Effector CD8-positive, alpha-beta T cell (primary cell): ENCODE results near the gene ZC3H8.
"Not testable (repeated sequence)": the region's sequence is repeated elsewhere in the genome, so short reads cannot be mapped to it uniquely, and the experiment has no call there.

Experiments used
- DNase-seq: peaks from one replicate; lab custom pipeline; 2025; lab: John Stamatoyannopoulos, UW
- total RNA-seq, 4 experiments: gene quantifications; one replicate each; lab custom pipeline; 2026; lab: John Stamatoyannopoulos, UW

ZC3H8 gene
- total RNA-seq = 38.3 to 51.8 (median 42.6) reads per million in 4 experiments

DNA sequence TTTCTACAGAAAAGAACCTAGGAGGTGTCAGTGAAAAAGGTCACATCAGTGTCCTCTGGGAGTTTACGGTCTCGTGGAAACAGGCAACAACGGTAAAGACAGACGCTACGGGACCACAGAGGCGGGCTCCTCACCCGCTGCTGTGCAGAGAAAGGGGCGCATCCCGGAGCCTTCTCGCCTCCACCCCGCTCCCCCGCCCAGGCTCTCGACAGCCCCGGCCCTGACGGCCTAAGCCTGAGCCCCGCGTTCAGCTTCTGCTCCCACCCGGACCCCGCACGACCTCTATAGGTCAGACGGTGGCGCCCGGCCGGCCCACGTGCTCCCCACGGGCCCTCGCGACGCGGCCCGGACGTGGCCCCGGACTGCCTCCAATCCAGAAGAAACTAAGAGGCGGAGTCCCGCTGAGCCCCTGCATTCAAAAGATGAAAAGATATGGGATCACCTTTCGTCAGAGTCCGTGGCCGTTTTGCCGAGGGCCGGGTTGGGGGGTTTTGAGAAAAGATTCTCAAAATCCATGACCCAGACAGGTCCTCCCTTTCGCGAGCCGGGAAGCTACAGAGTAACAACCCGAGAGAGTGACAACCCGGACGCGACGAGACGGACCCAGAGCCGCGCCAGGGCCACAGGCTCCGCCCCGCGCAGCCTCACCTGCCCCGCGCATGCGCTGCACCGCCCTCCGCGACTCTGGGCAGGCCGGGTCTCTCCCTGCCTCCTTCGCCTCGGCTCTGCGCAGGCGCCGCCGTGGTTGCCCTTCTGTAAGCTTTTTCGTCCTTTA, at the start of gene ZC3H8:
Gene ZC3H8, minus strand, starts transcription at position 577 of the 775 bp plus-strand sequence. Its CDS starts 61 bp downstream, at position 516.
- DNase-seq = peak; percentile 93

DNA sequence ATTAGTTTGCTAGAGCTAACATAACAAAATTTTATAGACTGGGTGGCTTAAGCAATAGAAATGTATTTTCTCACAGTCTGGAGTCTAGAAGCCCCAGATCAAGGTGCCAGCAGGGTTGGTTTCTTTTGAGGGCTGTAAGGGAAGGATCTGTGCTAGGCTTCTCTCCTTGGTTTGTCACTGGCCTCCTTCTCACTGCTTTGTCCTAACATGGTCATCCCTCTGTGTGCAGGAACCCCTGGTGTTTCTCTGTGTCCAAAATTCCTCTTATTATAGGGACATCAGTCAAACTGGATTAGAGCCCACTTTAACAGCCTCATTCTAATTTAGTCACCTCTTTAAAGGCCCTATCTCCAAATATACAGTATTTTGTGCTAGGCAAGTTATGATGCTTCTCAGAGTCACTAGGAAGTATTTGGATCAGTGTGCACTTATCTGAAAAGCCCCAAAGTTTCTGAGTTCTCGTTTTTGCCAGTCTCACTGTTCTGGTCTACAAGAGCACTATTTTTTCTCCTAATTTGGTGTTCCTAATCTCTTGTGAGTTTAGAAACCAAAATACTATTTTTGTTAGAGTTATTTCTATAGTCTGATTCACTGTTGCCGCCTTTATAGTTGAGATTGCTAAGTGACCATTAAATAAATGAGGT, 49.6 kb upstream of the ZC3H8 start:
- no peak for DNase-seq

DNA sequence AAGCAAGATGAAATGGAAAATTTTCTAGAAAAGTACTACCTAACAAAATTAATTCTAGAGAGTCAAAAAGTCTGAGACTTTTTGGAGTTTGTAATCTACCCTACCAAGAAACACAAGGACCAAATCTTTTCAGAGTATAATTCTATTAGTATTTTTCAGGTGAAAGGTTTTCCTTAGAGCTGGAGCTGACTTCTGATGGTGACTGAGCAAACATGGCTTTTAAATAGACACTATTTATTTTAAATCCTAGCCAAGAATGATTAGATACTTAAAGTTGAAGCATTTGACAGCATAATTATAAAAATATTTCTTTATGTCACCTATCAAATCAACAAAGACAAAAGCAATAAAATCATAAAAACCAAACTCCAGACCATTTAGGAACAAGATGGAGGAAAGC, 47.1 kb upstream of the ZC3H8 start:
- no peak for DNase-seq

DNA sequence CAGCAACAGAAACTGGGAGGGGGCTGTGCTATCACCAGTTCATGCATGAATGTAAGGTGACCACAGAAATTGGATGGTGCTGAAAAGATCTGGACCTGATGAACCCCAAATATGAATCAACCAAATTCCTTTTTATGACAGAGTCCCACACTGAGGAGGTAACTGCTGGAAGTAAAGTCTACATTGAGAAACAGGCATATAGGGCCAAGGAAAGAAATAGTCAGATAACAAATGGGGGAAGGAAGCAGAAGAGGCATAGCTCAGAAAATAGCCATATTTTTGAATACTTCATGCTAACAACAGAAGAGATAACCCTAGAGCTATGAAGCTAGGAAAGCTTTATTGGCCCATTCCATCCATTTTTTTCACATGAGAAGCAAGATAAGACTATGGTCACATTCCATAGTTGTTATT, 46.3 kb upstream of the ZC3H8 start:
- no peak for DNase-seq

DNA sequence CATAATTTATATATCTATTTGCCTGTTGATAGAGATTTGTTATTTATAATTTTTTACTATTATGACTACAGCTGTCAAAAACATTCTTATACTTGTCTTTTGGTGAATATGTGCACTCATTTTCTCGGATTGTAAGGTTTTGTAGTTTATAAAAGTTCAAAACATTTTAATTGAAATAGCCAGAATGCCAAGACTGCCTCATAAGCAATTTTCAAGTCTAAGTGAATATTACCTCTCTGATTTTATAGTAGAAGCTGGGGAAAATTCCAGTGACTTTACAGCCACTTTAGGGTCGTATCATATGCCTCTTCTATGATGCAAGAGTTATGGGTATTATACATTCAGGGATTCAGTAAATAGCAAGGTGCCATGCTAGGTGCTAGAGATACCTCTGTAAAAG, 41.6 kb upstream of the ZC3H8 start:
- DNase-seq = no peak

DNA sequence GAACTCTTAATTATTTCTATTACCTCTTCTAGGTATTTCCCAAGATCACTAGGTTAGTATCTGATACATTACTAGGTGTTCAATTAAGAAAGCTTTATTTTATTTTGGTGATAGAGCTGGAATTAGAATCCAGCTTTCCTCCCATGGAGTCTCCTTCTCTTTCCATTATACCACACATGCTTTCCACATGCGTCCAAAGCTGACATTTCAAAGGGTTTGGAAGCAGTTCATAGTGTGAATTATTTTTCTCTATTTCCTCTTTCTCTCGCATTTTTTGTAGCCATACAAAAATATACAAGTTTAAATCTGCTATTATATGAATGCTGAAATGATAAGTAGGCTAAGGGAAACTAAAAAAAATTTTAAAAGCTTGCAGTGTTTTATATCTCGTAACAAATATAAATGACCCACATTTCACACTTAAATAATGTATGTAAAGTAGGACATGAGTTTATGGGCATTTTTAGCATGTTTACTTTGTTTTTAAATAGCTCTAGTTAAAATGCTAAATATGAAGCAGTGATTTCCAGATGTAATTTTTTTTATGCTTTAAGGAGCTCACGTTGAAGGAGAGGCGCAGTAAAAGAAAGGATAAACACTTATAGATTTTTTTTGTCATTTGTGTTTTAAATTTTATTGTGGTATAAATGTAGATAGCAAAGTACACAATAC, 40.7 kb upstream of the ZC3H8 start:
- no peak for DNase-seq

DNA sequence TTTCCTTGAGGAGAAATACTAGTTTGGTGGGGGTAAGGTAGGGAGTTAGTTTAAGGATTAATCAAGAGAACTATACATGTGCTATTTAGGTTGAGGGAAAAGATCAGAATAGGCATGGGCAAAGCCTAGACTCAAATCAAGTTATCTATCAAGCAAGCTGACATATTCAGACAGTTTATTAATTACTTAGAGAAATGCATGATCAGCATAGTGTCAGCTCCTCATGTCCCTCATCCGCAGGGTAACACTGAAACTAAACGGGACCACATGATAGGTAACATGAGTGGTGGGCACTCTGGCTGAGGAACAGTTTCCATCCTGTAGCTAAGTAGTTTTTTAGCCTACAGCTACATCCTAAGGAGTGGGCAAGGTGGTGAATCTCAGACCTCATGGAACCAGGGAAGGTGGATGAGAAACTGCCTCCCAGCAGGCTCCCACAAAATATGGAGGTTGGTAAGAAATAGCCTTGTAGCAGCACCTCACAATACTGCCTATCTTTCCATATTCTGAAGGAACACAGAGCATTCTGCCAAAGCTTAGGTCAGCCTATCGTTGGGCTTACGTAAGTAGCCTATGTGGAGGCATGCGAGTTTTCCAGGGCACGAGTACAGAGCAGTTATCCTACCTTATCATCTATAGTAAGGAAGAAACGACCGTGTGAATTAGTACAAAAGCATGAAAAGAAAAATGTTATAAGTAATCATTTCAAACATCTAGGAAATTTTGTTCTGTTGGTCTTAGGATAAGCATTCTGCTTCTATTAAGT, 39.0 kb upstream of the ZC3H8 start:
- DNase-seq = no peak

DNA sequence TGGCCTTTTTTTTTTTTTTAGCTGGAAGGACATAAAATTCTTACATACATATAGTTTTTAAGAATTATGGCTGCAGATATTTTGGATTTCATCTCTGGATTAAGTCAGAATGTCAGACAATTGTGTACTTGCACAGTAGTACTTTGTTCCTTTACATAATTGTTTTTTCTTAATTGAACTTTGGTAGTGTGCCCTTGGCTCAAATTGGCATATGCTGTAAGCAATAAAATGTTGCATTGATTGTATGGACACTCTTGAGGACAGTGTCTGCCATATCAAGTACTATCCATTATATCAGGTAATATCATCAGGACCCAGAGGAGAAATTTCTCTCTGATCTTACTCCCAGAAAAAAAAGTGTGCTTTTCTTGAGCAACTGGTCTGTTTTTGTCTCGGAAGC, 35.8 kb upstream of the ZC3H8 start:
- DNase-seq = no peak

DNA sequence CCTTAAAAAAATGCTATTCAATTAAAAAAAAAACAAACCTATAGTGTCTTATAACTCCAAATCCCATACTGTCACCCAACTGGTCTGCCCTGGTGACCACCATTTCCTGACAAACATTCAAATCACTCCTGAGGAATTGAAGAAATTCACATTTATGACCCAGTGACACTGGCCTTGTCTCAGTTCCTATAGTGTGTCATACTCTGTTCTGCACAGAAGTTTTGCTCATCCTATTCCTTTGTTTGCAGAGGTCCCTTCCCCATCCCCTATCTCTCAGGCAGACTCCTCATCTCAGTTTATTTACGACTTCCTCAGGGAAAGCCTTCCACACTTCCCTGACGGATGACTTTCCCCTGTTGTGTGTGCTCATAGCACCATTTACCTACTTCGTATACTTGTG, 35.2 kb upstream of the ZC3H8 start:
- DNase-seq = no peak

DNA sequence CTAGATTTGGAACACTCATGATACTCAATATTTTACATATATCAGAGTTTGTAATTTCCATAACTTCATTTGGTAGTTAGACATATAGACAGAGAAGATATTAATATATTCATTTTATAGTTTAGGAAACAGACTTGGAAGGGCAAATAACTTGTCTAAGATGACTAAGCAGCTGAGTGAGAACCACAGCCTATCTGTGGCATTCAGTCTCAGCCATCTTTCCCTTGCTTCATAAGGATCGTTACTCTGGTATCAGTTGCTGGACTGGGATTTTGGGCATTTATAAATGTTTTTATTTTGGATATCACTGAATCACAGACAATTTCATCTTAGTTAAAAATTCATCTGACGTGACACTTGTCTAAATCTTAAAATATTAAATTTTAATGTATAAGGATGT, 28.7 kb upstream of the ZC3H8 start:
- DNase-seq = not testable (repeated sequence)

DNA sequence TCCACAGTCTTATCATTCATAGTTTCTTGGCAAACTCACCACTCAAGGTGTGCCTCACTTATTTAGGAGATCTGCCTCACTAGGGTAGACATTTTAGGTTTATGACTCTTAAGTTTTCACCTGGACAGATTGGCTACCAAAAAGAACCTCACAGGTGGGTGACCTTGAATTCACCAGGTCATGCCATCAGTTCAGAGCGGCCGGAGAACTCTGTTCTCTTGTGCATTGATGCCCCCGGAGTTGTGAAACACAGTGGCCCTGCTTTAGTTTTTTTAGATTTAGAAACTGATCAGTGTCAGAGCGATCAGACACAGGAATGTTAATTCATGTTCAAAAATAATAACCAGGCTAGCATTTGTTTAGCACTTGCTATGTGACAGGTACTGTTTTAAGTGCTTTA, 27.2 kb upstream of the ZC3H8 start:
- DNase-seq = not testable (repeated sequence)

DNA sequence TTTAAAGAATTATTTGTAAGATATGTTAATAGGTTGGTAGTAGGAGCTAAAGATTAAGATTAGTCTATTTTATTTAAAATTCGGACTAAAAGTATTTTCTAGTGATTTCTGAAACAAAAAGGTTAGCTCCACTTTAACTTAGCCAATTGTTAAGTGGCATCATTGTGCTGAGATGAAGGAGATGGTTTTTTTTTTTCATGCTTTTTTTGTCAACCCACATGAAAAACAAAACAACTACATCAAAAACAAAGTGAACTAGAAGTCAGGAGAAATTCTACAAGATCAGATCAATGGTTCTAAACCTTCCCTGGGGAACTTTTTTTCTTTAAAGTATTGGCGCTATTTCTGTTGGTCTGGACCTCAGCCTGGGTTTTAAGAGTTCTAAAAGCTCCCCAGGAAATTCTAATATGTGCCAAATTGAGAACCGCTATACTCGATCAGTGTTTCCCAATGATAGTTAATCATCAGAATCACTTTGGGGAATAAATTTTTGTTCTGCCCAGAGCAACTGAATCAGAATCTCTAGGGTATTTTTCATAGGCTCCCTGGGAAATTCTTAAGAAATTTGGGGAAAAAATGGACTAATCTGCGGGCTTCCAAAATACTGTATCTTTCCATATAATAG, 22.9 kb upstream of the ZC3H8 start:
- no peak for DNase-seq

DNA sequence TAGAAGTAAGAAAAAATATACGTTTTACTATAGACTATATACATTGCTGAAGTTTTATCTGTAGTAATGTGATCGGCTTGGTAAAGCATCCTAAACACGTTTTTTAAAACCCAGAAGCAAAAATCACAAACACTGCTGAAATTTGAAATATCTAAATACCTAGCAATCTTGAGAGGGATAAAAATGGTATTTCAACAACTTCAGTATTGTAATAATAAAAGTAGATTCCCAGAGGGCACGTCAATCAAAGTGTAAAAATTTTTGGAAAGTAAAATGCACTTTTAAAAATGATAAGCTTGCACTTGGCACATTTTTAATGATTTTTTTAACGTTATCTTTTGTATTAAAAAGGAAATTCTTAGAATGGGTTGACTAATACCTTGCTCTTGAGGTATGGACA, 22.1 kb upstream of the ZC3H8 start:
- DNase-seq = no peak

DNA sequence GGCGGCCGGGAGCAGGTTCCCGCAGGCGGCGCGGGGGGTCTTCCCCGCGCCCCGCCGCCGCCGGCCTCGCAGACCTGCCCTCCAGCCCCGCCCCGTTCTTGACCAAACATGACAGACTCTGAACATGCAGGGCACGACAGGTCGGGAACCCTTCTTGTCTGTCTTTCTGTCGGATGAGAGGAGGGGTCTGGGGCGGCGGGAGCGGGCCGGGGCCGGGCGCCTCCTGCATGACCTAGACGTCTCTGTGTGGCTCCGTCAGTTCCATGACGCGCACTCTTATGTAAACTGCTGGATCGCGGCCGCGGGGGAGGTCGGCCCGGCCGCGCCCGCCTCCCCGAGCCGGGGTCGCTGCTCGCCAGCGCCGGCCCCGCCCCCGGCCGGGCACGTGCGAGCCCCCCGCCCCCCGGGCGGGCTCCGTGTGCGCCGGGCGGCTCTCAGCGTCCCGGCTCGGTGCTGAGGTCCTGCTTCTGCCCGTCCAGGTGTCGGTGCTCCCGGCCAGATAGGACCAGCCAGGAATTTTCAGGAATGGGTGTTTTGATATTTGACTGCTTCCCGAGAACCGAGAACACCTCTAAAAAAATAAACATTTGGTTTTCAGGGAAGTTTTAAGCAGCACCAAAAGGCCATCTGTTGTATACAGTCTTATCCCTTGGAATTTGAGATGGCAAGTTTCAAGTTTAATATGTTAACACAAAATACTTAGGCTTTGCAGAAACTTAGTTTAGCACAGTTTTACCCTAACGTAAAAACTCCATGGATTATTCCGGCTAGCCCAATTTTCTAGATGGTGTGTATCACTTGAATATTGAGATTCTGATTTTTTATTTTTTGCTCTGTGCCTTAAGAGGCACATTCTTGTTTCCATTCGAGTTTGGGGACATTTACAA, 21.3 kb upstream of the ZC3H8 start:
- peak; percentile 63 for DNase-seq

DNA sequence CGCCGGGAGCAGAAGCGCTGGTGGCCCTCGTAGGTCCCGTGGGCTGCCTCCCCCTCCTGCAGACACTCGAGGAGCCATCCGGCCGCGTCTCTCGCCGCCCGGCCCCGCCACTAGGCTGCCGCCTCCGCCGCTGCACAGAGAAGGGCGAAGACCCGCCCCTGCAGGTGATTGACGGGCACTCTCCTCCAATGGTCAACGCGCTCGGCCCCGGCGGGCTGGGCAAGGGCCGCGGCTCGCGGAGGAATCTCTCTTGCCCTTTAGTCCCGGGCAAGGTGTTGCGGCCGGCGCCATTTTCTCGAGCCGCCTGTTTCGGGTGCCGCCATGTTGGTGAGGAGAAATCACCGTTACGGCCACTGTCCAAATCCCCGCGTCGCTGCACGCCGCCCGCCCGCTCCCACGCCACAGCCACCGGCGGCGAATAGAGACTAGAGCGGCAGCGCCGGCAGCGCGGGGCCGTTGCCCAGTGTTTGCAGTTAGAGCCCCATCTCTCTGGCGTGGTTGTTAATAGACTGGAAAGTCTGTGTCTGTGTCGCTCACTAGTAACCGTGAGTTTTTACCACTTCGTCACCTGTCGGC, 20.6 kb upstream of the ZC3H8 start, which contains the start of gene ZC3H6:
Gene ZC3H6, plus strand, starts transcription at position 287 of the 576 bp plus-strand sequence. CDS start 398 bp downstream, outside the sequence.
- peak; percentile 96 for DNase-seq

DNA sequence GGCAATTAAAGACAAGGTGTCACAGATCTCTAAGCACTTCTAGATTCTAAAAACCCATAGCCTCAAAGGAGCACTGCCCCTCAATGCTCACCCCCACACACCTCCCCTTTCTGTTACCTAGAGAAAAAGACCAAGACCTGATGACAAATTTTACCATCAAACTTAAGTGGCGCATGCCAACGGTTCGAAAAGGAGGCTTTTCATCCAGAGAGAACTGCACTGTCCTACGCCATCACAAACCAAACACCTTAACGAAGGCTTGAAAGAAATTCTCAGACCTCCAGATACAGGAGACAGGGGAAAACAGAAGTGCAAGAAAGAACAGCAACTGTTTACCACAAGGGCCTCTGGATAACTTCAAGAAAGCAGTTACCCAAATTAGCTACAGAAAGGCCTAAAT, 18.5 kb upstream of the ZC3H8 start:
- no peak for DNase-seq

DNA sequence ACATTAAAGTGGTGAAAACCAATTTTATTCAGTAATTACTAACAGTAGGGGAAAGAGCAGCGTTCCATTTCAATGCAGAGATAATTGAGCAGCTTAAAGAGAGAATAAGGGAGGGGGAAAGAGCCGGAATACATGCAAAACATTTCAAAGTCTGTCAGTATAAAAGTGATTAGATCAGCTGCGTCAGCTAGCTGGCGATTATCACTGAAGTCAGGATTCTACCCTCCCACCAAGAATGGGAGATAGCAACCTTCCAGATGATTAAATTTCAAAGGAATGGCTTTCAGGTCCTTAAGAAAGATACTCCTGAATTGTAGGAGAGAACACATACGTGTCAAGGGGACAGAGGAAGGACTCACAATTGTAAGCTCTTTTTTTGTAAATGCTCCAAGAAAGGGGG, 17.8 kb upstream of the ZC3H8 start:
- no peak for DNase-seq

DNA sequence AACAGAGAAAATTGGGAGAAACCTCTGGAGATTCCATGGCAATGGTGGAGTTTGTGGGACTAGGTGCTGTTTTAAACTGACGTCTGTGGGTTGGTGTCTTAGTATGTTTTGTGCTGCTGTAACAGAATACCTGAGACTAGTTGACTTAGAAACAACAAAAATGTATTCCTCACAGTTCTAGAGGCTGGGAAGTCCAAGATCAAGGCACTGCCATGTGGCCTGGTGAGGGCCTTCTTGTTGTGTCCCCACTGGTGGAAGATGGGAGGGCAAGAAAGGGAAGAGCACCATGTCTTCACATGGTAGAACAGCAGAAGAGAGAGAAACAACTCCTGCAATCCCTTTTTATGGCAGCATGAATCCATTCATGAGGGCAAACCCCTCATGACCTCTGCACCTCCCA, 13.7 kb upstream of the ZC3H8 start:
- DNase-seq = no peak

DNA sequence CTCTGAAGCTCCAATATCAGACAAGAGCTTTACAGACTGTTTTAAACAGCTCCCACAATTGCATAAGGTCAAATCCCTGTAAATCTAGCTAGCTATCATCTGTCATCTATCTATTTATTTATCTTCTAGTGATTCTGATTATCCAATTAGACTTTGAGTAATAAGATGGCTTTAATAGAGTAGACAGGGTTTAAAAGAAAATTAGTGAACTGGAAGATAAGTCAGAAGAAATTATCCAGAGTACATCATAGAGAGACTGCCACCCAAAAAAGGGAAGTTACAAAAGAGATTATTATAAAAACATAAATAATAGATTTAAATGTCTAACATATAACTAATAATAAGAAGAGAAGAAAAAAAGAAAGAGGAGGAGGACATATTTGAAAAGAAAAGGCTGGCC, 8.0 kb upstream of the ZC3H8 start:
- no peak for DNase-seq

DNA sequence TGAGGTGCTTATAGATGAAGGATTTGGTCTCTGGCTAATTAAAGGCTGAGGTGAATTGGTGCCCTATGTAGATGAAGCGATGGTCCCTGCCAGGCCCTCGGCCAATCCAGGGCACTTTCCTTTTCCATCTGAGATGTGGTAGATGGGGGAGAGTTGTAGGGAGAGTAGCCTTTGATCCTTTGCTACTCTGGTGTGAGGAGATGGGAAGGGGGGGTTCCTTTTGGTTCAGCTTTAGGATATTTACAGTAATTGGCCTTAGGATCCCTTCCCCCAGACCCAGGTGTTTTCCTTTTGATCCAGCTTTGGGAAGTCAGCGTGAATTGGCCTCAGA, 5.4 kb upstream of the ZC3H8 start:
- no peak for DNase-seq
